22Rv1 (cell line): ENCODE measurements around the gene HES5.

Experiments
- ZFX ChIP-seq: fragments of 450-650 bp; IDR thresholded peaks from 2 replicates; pipeline ENCODE4 v1.6.1; 2017; ENCODE audit warnings: antibody characterized with exemption, borderline replicate concordance
- TF ChIP-seq, protein P1 (sequence below): fragments of 450-650 bp; IDR thresholded peaks from 2 replicates; pipeline ENCODE4 v1.5.1; 2017; ENCODE audit warnings: mild to moderate bottlenecking

DNA sequence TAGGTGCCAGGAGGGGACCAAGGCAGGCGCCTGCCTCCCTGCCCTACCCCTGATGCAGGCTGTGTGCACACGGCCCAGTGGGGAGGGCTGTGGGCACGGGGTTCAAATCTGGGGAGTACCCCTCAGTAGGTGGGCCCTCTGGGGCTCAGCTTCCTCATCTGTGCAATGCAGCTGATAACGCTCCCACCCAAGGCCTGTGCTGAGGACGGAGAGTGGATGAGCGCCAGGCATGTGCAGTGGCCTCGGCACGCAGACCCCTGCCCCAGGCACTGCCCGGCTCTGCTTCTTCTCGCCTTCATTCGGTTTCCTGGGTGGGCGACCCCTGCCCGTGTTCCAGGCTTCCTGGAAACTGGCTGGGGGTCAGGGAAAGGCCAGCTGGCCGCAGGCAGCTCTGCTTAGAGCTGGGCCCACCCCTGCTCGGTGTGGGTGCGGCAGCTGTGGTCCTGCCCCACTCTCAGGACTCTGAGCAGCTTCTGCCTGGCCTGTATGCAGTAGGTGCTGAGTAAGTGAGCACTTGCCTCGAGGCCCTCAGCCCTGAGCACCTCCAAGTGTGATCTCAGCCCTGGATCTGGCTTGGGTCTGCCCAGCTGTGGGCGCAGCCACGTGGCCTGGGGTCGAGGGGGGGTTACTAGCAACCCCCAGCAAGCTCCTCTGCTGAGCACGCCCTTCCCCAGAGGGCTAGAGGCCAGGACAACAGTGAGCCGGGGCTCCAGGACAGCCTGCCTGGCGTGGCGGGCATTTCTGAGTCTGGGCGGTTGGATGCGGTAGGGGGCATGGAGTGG, 14.2 kb upstream of the HES5 start:
- TF ChIP-seq, protein P1, sequence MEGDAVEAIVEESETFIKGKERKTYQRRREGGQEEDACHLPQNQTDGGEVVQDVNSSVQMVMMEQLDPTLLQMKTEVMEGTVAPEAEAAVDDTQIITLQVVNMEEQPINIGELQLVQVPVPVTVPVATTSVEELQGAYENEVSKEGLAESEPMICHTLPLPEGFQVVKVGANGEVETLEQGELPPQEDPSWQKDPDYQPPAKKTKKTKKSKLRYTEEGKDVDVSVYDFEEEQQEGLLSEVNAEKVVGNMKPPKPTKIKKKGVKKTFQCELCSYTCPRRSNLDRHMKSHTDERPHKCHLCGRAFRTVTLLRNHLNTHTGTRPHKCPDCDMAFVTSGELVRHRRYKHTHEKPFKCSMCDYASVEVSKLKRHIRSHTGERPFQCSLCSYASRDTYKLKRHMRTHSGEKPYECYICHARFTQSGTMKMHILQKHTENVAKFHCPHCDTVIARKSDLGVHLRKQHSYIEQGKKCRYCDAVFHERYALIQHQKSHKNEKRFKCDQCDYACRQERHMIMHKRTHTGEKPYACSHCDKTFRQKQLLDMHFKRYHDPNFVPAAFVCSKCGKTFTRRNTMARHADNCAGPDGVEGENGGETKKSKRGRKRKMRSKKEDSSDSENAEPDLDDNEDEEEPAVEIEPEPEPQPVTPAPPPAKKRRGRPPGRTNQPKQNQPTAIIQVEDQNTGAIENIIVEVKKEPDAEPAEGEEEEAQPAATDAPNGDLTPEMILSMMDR = no peak
- no peak for TF ChIP-seq ZFX
